ENCODE data around the gene CTDSPL. TPM values are rescaled to one million over a fixed set of nuclear protein-coding genes. Genes with fewer than 3 reads are reported as not detected.

CTDSPL gene
- total and polyA plus RNA-seq, 2 of the 8 experiments (the other 6 are each of a cell fraction or from before 2014, with no cell fraction given), result 20.3 to 42.2 TPM

DNA sequence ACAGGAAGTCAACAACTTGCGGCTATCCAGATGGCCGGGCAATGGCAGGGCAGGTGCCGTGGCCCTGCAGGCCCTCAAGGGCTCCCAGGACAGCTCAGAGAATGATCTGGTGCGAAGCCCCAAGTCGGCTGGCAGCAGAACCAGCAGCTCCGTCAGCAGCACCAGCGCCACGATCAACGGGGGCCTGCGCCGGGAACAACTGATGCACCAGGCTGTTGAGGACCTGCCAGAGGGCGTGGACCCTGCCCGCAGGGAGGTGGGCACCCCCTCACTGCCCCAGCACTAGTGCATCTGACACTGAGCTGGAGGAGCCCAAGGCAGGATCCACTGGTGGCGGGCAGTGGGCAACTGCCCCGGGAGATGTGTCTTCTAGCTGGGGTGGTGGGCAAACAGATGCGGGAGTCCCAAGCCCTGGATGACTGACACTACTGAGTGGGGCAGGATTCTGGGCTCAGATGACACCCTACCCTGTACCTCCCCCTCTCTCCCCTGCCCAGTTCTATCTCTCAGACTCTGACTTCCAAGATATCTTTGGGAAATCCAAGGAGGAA lies 144.8 kb downstream of the CTDSPL start:
- Histone ChIP-seq H2BK12ac (ENCODE audit: low read depth, low read length) (no peak overlapping the region), H3K56ac (replicated peaks; ENCODE audit: insufficient read length, low read depth, low read length) (no peak overlapping the region), H4K8ac (ENCODE audit: extremely low read depth, insufficient read depth, low read length) (no peak overlapping the region), H3K79me2 (ENCODE audit: control insufficient read depth in 1 of 2, insufficient read depth in 2 of 2, low read length in 2 of 2) (no peaks in the 10 kb centered on the region), H2BK120ac (replicated peaks; ENCODE audit: low read depth, low read length) (no peak overlapping the region), H3K14ac (ENCODE audit: insufficient read length) (no peak overlapping the region), H3K4me2 (ENCODE audit: insufficient read depth in 1 of 2, low read depth in 2 of 2, low read length in 2 of 2) (no peak overlapping the region), H2BK20ac (ENCODE audit: low read length) (no peak overlapping the region), H4K20me1 (replicated peaks in 1 of 2; ENCODE audit: control insufficient read depth in 1 of 2, insufficient read depth in 2 of 2, low read length in 2 of 2) (peaks cover 0 to 6% of the 10 kb centered on the region in 2 experiments), H3K9ac (replicated peaks in 1 of 4; ENCODE audit: extremely low read depth in 1 of 4, low read depth in 3 of 4, low read length in 3 of 4) (no peak overlapping the region), H2BK5ac (ENCODE audit: low read depth, low read length) (no peak overlapping the region), H3K36me3 (ENCODE audit: control insufficient read depth in 2 of 4, insufficient read depth in 4 of 4, low read length in 3 of 4) (peaks cover 0 to 2% (median under 1%) of the 10 kb centered on the region in 4 experiments; a peak in 1 of 8 replicates), H3K9me3 (ENCODE audit: insufficient read depth in 2 of 2, low read depth in 1 of 2, low read length in 1 of 2) (no peaks in the 10 kb centered on the region), H2AK5ac (ENCODE audit: low read depth, low read length) (no peak overlapping the region), H3K4me1 (replicated peaks in 1 of 4; ENCODE audit: control insufficient read depth in 3 of 4, insufficient read depth in 4 of 4, low read length in 3 of 4) (no peaks in the 10 kb centered on the region), H4K5ac (ENCODE audit: insufficient read length, low read depth, low read length) (no peak overlapping the region), H3K27me3 (replicated peaks in 1 of 4; ENCODE audit: control insufficient read depth in 3 of 4, extremely low read depth in 1 of 4, insufficient read depth in 3 of 4, low read length in 3 of 4) (no peaks in the 10 kb centered on the region), H3K4me3 (ENCODE audit: extremely low read depth in 1 of 4, insufficient read depth in 2 of 4, low read depth in 3 of 4, low read length in 4 of 4) (no peak overlapping the region), H3K23me2 (ENCODE audit: low read depth, low read length) (no peaks in the 10 kb centered on the region), H2BK15ac (ENCODE audit: low read length) (no peak overlapping the region), H3K23ac (ENCODE audit: insufficient read length) (no peak overlapping the region), H3K27ac (ENCODE audit: low read depth, low read length) (no peak overlapping the region), H3K18ac (ENCODE audit: extremely low read depth, low read length) (no peak overlapping the region), H2AFZ (ENCODE audit: low read length) (no peak overlapping the region), H4K91ac (replicated peaks; ENCODE audit: insufficient read length, low read length) (no peak overlapping the region), H3K79me1 (ENCODE audit: low read depth, low read length) (no peaks in the 10 kb centered on the region), H3K4ac (replicated peaks; ENCODE audit: insufficient read length, low read depth, low read length) (no peak overlapping the region)
- POLR2A ChIA-PET (ENCODE audit: partially characterized antibody), result interaction anchor here (1.1 kb wide), 1 partner anchor 9 kb away, joined by 4 read pairs; no protein-coding TSS in a partner anchor
- no peak for TF ChIP-seq SIN3A (conservative IDR thresholded peaks at IDR 0.05 in 1 of 2, IDR thresholded peaks at IDR 0.05 in 1 of 2; ENCODE audit: low read depth in 1 of 2, low read length in 2 of 2)
- TF ChIP-seq MAX (IDR thresholded peaks at IDR 0.05), result no peak
- TF ChIP-seq CHD1 (IDR thresholded peaks at IDR 0.05; ENCODE audit: low read depth, low read length), result no peak
- TF ChIP-seq RBBP5 (IDR thresholded peaks at IDR 0.05; ENCODE audit: borderline replicate concordance, low read depth, low read length), result no peak
- no peak for TF ChIP-seq JUN (IDR thresholded peaks at IDR 0.05; ENCODE audit: low read depth, low read length)
- FAIRE-seq, result no peak
- CTCF ChIA-PET (ENCODE audit: partially characterized antibody), result interaction anchor here (0.8 to 2.4 kb wide), 11 partner anchors 9 to 196 kb away, joined by 3 to 12 read pairs (median 4); partner anchors contain the start of gene PLCD1
- DNase-seq (ENCODE audit: low read depth in 1 of 2, low spot score in 2 of 2), result no peak
- 97% methylated on average over 16 of the region's 16 CpGs; no CpG with 5 or more reads in 1 of the 2 experiments for WGBS, 2 experiments (ENCODE audit: extremely low coverage in 1 of 2, insufficient coverage in 1 of 2, insufficient read length in 1 of 2, insufficient replicate concordance in 2 of 2, low coverage in 1 of 2, low lambda C conversion rate in 2 of 2, missing lambda C conversion rate in 1 of 2)
